Measurements from ENCODE around the gene HMGN4.

The HMGN4 gene

GRCh38 chr6:26578279-26578678, 40.1 kb downstream of the HMGN4 start:
- DNase-seq (ENCODE audit: low spot score), result no peak

GRCh38 chr6:26578741-26579140, 40.6 kb downstream of the HMGN4 start:
- DNase-seq (ENCODE audit: low spot score), result no peak

- no peak for DNase-seq (ENCODE audit: low spot score)
Observed at GRCh38 chr6:26581164-26581915, 43.2 kb downstream of the HMGN4 start.

GRCh38 chr6:26588965-26589364, 50.8 kb downstream of the HMGN4 start:
- DNase-seq (ENCODE audit: low spot score), result no peak

- DNase-seq (ENCODE audit: low spot score), result no peak
Observed at GRCh38 chr6:26592649-26593048, 54.5 kb downstream of the HMGN4 start.

- DNase-seq (ENCODE audit: low spot score), result no peak
Observed at GRCh38 chr6:26593278-26594130, 55.3 kb downstream of the HMGN4 start.

- DNase-seq (ENCODE audit: low spot score), result no peak
Observed at GRCh38 chr6:26594131-26594498, 55.9 kb downstream of the HMGN4 start.

GRCh38 chr6:26594730-26595632, 56.8 kb downstream of the HMGN4 start:
- DNase-seq (ENCODE audit: low spot score), result peak; percentile 92

GRCh38 chr6:26595669-26596269, 57.6 kb downstream of the HMGN4 start:
- peak; percentile 89 for DNase-seq (ENCODE audit: low spot score)
